22Rv1 (cell line): ENCODE data around the gene PTGES2.

Experiments
- H3K27ac ChIP-seq: fragments of 450-650 bp; 2 replicates; pipeline ENCODE4 v1.5.1; 2017
- ZFX ChIP-seq: fragments of 450-650 bp; IDR thresholded peaks from 2 replicates; pipeline ENCODE4 v1.6.1; 2017; ENCODE audit warnings: antibody characterized with exemption, borderline replicate concordance
- TF ChIP-seq, protein P1 (sequence below): fragments of 450-650 bp; IDR thresholded peaks from 2 replicates; pipeline ENCODE4 v1.5.1; 2017; ENCODE audit warnings: mild to moderate bottlenecking

The PTGES2 gene

DNA sequence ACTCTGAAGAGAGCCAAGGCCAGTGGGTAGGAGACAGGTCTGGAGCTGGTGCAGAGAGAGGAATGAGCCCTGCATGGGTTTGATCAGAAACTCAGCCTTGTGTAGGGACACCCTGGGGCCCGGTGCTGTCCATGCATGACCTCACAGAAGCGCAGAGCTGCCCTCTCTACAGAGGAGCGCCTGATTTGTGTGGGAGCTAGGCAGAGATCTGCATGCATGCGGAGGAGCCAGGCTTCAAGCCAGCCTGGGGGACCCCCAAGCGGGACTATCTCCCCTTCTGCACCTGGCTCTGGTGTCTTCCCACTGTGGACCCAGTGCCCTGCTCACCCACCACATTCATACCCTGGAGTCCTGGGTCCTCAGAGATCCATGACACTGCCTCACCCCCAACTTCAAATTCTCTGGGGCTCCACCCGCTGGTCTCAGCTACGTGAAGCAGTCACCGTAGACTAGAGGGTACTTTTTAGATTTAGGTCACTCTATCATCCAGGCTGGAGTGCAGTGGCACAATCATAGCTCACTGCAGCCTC lies 19.1 kb upstream of the PTGES2 start:
- TF ChIP-seq, protein P1, sequence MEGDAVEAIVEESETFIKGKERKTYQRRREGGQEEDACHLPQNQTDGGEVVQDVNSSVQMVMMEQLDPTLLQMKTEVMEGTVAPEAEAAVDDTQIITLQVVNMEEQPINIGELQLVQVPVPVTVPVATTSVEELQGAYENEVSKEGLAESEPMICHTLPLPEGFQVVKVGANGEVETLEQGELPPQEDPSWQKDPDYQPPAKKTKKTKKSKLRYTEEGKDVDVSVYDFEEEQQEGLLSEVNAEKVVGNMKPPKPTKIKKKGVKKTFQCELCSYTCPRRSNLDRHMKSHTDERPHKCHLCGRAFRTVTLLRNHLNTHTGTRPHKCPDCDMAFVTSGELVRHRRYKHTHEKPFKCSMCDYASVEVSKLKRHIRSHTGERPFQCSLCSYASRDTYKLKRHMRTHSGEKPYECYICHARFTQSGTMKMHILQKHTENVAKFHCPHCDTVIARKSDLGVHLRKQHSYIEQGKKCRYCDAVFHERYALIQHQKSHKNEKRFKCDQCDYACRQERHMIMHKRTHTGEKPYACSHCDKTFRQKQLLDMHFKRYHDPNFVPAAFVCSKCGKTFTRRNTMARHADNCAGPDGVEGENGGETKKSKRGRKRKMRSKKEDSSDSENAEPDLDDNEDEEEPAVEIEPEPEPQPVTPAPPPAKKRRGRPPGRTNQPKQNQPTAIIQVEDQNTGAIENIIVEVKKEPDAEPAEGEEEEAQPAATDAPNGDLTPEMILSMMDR: no peak
- no peak for TF ChIP-seq ZFX
- H3K27ac ChIP-seq: no peak overlapping the region

DNA sequence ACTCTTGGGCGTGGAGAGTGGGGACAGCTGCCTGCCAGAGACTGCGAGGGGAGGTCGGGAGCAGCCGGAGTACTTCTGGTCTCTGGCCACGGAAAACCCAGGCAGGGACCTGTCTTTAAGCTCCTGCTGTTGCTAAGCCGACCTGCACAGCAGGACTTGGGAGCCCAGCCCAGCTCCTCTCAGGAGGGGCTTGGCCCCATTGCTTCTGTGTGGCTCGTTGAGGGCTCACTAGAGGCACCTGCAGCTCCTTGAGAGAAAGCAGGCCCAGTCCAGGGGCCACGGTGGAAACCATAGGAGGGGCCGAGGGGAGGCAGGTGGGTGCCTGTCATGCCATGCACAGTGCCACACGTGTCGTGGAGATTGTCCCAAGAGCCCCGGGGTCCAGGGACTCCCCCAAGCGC lies 18.4 kb upstream of the PTGES2 start:
- H3K27ac ChIP-seq: no peak overlapping the region
- TF ChIP-seq, protein P1: no peak
- TF ChIP-seq ZFX: no peak

DNA sequence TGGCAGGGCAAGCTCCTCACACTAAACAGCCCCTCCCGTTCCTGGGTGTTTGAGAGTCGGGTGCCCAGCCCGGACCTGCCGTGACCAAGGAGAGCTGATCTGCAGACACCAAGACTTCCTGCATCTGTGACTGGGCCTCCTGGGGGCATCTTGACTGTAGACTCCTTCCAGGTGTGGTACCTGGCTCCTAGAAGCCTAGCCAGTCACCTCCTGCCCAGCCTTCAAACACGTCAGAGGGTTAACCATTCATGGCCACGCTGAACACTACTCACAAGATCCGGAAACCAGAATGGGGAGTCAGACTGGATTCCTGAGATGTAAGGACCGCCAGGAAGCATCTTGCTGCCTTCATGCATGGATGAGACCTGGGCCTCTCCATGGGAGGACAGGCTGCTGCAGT lies 18.0 kb upstream of the PTGES2 start:
- no peak for TF ChIP-seq ZFX

DNA sequence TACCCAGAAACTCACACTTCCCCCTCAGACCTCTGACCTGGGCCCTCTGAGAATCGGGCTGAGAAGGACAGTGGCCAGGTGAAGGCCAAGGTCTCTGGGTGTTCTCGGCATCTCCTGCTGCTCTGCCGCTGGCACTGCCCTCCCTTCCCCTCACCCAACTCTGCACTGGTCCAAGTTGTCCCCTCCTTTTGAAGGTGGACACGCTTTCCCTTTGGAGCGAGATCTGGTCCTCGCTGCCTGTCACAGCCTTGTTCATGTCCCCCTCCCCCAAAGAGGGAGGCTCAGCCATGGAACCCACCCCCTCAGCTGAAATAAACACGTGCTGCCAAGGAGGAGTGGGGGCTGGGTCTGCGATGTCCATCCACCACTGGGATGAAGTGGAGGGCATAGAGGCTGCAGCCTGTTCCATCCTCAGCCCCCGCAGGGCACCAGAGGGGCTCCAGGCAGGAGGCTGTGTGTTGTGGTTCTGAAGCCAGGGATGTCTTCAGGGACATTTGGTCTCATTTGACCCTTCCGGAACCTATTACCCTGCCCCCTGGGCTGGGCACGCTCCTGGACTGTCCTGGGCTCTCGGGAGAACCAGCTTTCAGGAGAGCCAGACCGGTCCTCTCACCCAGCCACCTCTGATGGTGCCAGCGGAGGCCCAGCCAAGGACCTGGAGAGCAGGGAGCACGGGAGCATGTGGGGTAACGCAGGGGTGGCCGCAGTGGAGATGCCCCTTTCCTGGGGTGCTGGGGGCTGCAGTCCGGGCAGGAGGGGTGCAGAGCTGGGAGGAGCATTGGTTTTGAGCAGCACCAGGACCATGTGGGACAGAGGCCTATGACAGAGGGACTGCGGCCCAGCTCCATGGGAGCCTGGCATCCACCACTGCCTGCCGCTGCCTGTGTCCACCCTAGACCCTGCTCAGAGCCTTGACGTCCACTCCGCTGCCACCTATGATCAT lies 17.0 kb upstream of the PTGES2 start:
- no peak for TF ChIP-seq ZFX
- TF ChIP-seq, protein P1: no peak
- no peak overlapping the region for H3K27ac ChIP-seq

More for the DNA sequence above, 18.0 kb upstream of the PTGES2 start:
- H3K27ac ChIP-seq: no peak overlapping the region

DNA sequence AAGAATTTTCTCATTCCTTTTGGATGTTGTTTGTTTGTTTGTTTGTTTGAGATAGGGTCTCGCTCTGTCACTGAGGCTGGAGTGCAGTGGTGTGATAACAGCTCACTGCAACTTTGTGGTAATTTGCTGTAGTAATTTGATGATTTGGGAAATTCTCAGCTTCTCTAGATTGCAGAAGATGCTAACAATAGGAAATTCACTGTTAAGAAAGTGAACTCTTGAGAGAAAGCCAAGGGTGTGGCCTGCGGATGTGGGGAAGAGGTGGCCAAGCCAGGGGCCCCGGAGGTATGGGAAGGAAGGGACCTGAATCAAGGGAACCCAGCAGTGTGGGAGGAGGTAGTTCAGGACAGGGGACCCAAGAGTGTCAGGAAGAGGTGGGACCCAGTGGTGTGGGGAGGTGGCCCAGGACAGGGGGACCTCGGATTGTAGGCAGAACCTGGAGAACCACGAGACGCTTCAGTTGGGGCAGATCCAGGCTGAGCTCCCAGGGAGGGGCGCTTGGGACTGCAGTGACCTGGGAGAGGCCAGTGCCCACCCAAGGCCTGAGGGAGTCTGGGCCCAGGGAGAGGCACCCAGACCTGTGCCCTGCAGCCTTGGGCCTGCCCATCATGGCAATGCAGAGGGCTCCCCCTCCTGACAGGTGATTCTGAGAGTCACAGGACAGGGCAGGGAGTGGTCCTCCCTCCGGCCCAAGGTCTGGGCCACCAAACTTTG lies 16.2 kb upstream of the PTGES2 start:
- TF ChIP-seq ZFX: no peak
- TF ChIP-seq, protein P1: no peak
- H3K27ac ChIP-seq: no peak overlapping the region

DNA sequence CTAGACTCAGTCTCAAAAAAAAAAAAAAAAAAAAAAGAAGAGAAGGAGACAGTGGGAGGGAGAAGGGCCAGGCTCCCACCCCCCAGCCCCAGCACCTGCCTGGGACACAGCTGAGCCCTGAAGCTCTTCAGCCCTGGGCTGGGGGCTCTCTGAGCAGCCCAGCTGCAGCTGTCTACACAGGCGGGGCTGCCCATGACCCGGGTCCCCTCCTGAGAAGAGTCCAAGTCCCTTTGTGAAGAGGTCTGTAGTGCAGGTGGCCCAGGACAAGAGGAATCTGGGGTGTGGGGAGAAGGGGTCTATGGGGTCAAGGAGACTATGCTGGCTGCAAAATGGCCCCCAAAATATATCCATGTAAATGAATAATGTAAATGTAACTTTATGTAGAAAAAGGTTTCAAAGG lies 15.1 kb upstream of the PTGES2 start:
- H3K27ac ChIP-seq: no peak overlapping the region
- TF ChIP-seq, protein P1: no peak
- TF ChIP-seq ZFX: no peak

DNA sequence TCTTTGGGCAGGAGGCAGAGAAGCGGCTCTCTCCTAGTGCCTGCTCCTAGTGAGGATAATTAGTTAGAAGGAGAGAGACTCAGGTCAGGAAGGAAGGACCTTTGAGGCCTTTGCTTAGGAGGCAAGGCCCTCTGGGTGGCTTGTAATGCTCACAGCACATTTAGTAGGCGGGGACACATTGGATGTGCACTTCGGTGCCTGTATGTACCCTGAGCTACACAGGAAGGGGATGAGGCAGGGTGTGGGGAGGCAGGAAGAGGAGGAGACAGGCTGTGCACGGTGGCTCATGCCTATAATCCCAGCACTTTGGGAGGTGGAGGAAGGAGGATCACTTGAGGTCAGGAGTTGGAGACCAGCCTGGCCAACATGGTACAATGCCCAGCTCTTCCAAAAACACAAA lies 14.5 kb upstream of the PTGES2 start:
- TF ChIP-seq, protein P1: no peak
- no peak for TF ChIP-seq ZFX
- no peak overlapping the region for H3K27ac ChIP-seq
